HUES64 (cell line): ENCODE measurements around the gene C12orf42.

Experiments used
- H3K27ac ChIP-seq: 2 replicates; pipeline ENCODE4 v1.7.0; 2013; ENCODE audit warnings: low read depth, low read length, inconsistent platforms
- H3K27me3 ChIP-seq: 2 replicates; pipeline ENCODE4 v1.6.1; 2013; ENCODE audit warnings: mild to moderate bottlenecking, low read length; ENCODE audit not compliant: insufficient read depth
- H3K36me3 ChIP-seq: 2 replicates; pipeline ENCODE4 v1.6.1; 2013; ENCODE audit warnings: mild to moderate bottlenecking, low read length; ENCODE audit not compliant: insufficient read depth
- H3K4me1 ChIP-seq: 2 replicates; pipeline ENCODE4 v1.6.1; 2013; ENCODE audit warnings: mild to moderate bottlenecking, low read length, moderate library complexity; ENCODE audit not compliant: insufficient read depth
- H3K4me3 ChIP-seq: 2 replicates; pipeline ENCODE4 v1.5.1; 2013; ENCODE audit warnings: mild to moderate bottlenecking, low read length, moderate library complexity
- H3K9ac ChIP-seq: 2 replicates; pipeline ENCODE4 v1.6.1; 2013; ENCODE audit warnings: mild to moderate bottlenecking, low read depth, low read length
- H3K9me3 ChIP-seq: 2 replicates; pipeline ENCODE4 v1.6.1; 2013; ENCODE audit warnings: low read depth, low read length; ENCODE audit not compliant: insufficient read depth
- WGBS: fragments of 150-250, 120-280 bp; methylation state at CpG from one replicate; pipeline ENCODE4 v1.1.7; 2013; ENCODE audit warnings: missing lambda C conversion rate; 5-methylcytosine and 5-hydroxymethylcytosine counted together

Gene C12orf42

GRCh38 chr12:103518899-103519298 lies 23.1 kb upstream of the C12orf42 start:
- no peak overlapping the region for H3K9ac ChIP-seq
- no peak overlapping the region for H3K4me3 ChIP-seq
- H3K27ac ChIP-seq: no peak overlapping the region
- no CpG with 5 or more reads among the region's 2 CpGs for WGBS
- no peaks in the 10 kb centered on the region for H3K9me3 ChIP-seq
- no peaks in the 10 kb centered on the region for H3K4me1 ChIP-seq
- H3K27me3 ChIP-seq: no peaks in the 10 kb centered on the region
- no peaks in the 10 kb centered on the region for H3K36me3 ChIP-seq

GRCh38 chr12:103517161-103517560 lies 21.4 kb upstream of the C12orf42 start:
- 94% methylated on average over 3 of the region's 3 CpGs for WGBS

GRCh38 chr12:103515341-103515740 lies 19.6 kb upstream of the C12orf42 start:
- Histone ChIP-seq H3K4me3 (no peak overlapping the region), H3K36me3 (no peaks in the 10 kb centered on the region), H3K9me3 (no peaks in the 10 kb centered on the region), H3K9ac (no peak overlapping the region), H3K27me3 (no peaks in the 10 kb centered on the region), H3K4me1 (no peaks in the 10 kb centered on the region), H3K27ac (no peak overlapping the region)

More at GRCh38 chr12:103517161-103517560, 21.4 kb upstream of the C12orf42 start:
- no peaks in the 10 kb centered on the region for H3K27me3 ChIP-seq
- no peaks in the 10 kb centered on the region for H3K9me3 ChIP-seq
- H3K36me3 ChIP-seq: no peaks in the 10 kb centered on the region
- H3K4me1 ChIP-seq: no peaks in the 10 kb centered on the region
- H3K4me3 ChIP-seq: no peak overlapping the region
- H3K27ac ChIP-seq: no peak overlapping the region
- no peak overlapping the region for H3K9ac ChIP-seq

GRCh38 chr12:103513875-103514274 lies 18.1 kb upstream of the C12orf42 start:
- no peaks in the 10 kb centered on the region for H3K4me1 ChIP-seq
- 92% methylated on average over 2 of the region's 3 CpGs for WGBS
- H3K27me3 ChIP-seq: no peaks in the 10 kb centered on the region
- H3K27ac ChIP-seq: no peak overlapping the region
- no peak overlapping the region for H3K4me3 ChIP-seq
- H3K9me3 ChIP-seq: no peaks in the 10 kb centered on the region
- no peak overlapping the region for H3K9ac ChIP-seq
- H3K36me3 ChIP-seq: no peaks in the 10 kb centered on the region

- no peaks in the 10 kb centered on the region for H3K9me3 ChIP-seq
- 92% methylated on average over 9 of the region's 9 CpGs for WGBS
- no peaks in the 10 kb centered on the region for H3K4me1 ChIP-seq
Measured at GRCh38 chr12:103505371-103506236, 9.8 kb upstream of the C12orf42 start.

GRCh38 chr12:103504606-103505005 lies 8.8 kb upstream of the C12orf42 start:
- Histone ChIP-seq H3K9me3 (no peaks in the 10 kb centered on the region), H3K9ac (no peak overlapping the region), H3K27me3 (no peaks in the 10 kb centered on the region), H3K4me3 (no peak overlapping the region), H3K4me1 (no peaks in the 10 kb centered on the region), H3K27ac (no peak overlapping the region), H3K36me3 (no peaks in the 10 kb centered on the region)
- 94% methylated on average over 7 of the region's 7 CpGs for WGBS

More at GRCh38 chr12:103505371-103506236, 9.8 kb upstream of the C12orf42 start:
- Histone ChIP-seq H3K27me3 (no peaks in the 10 kb centered on the region), H3K4me3 (no peak overlapping the region), H3K27ac (no peak overlapping the region), H3K36me3 (no peaks in the 10 kb centered on the region), H3K9ac (no peak overlapping the region)

GRCh38 chr12:103503546-103504480 lies 8.0 kb upstream of the C12orf42 start:
- Histone ChIP-seq H3K36me3 (no peaks in the 10 kb centered on the region), H3K9me3 (no peaks in the 10 kb centered on the region), H3K27me3 (no peaks in the 10 kb centered on the region), H3K9ac (no peak overlapping the region), H3K4me3 (no peak overlapping the region), H3K27ac (no peak overlapping the region), H3K4me1 (no peaks in the 10 kb centered on the region)
- 88% methylated on average over 14 of the region's 14 CpGs for WGBS

GRCh38 chr12:103501447-103501846 lies 5.7 kb upstream of the C12orf42 start:
- Histone ChIP-seq H3K27ac (no peak overlapping the region), H3K4me1 (no peaks in the 10 kb centered on the region; the same call in 1 of the 2 replicates), H3K9me3 (no peaks in the 10 kb centered on the region), H3K27me3 (no peaks in the 10 kb centered on the region), H3K4me3 (no peak overlapping the region), H3K9ac (no peak overlapping the region), H3K36me3 (no peaks in the 10 kb centered on the region)
- 94% methylated on average over 5 of the region's 5 CpGs for WGBS

GRCh38 chr12:103499571-103499970 lies 3.8 kb upstream of the C12orf42 start:
- Histone ChIP-seq H3K27me3 (peaks cover 12% of the 10 kb centered on the region), H3K4me1 (peaks cover under 1% of the 10 kb centered on the region; the same call in 1 of the 2 replicates), H3K9ac (no peak overlapping the region), H3K27ac (no peak overlapping the region), H3K9me3 (no peaks in the 10 kb centered on the region), H3K4me3 (no peak overlapping the region), H3K36me3 (no peaks in the 10 kb centered on the region)

- H3K9me3 ChIP-seq: no peaks in the 10 kb centered on the region
- no peak overlapping the region for H3K9ac ChIP-seq
- 89% methylated on average over 1 of the region's 2 CpGs for WGBS
- H3K27me3 ChIP-seq: peaks cover 18% of the 10 kb centered on the region
- H3K36me3 ChIP-seq: no peaks in the 10 kb centered on the region
- H3K4me3 ChIP-seq: no peak overlapping the region
- H3K4me1 ChIP-seq: peaks cover 5% of the 10 kb centered on the region; the same call in 1 of the 2 replicates
- H3K27ac ChIP-seq: no peak overlapping the region
Measured at GRCh38 chr12:103498990-103499389, 3.2 kb upstream of the C12orf42 start.
